Coronary artery (tissue), 2 donors: ENCODE results near the gene OR51D1.

ENCODE experiments used
- DNase-seq: peaks from one replicate; pipeline ENCODE4 v3.0.0-alpha.2; 2017; ENCODE audit warnings: low spot score
- H3K27ac ChIP-seq, 2 donors: fragments of 200-600 bp; sonication (generic); one replicate each; pipeline ENCODE4 v1.5.1; 2016 to 2019
- H3K4me3 ChIP-seq: fragments of 200-600 bp; sonication (generic); 2 replicates; pipeline ENCODE4 v1.5.1; 2016; ENCODE audit warnings: mild to moderate bottlenecking, moderate library complexity
- CTCF ChIP-seq: fragments of 200-600 bp; sonication (generic); IDR thresholded peaks from one replicate; pipeline ENCODE4 v1.5.1; 2019; ENCODE audit warnings: antibody characterized with exemption

The OR51D1 gene

GRCh38 chr11:4664786-4665185 is 27.5 kb downstream of the OR51D1 start:
- TF ChIP-seq CTCF: no peak
- Histone ChIP-seq H3K27ac (no peak overlapping the region), H3K4me3 (no peak overlapping the region)
- DNase-seq: no peak

GRCh38 chr11:4665424-4665823 is 28.1 kb downstream of the OR51D1 start:
- no peak for TF ChIP-seq CTCF
- no peak for DNase-seq
- H3K27ac ChIP-seq: no peak overlapping the region
- H3K4me3 ChIP-seq: no peak overlapping the region

- Histone ChIP-seq H3K27ac (no peak overlapping the region), H3K4me3 (no peak overlapping the region)
- no peak for TF ChIP-seq CTCF
- DNase-seq: no peak
These were observed 34.5 kb downstream of the OR51D1 start for GRCh38 chr11:4671741-4672140.

- H3K27ac ChIP-seq: peak overlapping the region in 1 of 2 donors; percentile 21
- TF ChIP-seq CTCF: no peak
- DNase-seq: no peak
- no peak overlapping the region for H3K4me3 ChIP-seq
These were observed 35.2 kb downstream of the OR51D1 start for GRCh38 chr11:4672470-4672869.

- no peak for DNase-seq
- Histone ChIP-seq H3K27ac (no peak overlapping the region), H3K4me3 (no peak overlapping the region)
- TF ChIP-seq CTCF: no peak
These were observed 36.5 kb downstream of the OR51D1 start for GRCh38 chr11:4673781-4674180.

GRCh38 chr11:4677948-4678347 is 40.7 kb downstream of the OR51D1 start:
- TF ChIP-seq CTCF: no peak
- H3K27ac ChIP-seq: no peak overlapping the region
- no peak overlapping the region for H3K4me3 ChIP-seq
- DNase-seq: no peak

- no peak for DNase-seq
- no peak overlapping the region for H3K4me3 ChIP-seq
- TF ChIP-seq CTCF: no peak
- H3K27ac ChIP-seq: no peak overlapping the region
These were observed 43.1 kb downstream of the OR51D1 start for GRCh38 chr11:4680341-4680740.
